Mesothelial cell of epicardium (in vitro differentiated cells): ENCODE results near the gene PPP4R4. TPM values are rescaled to one million over a fixed set of nuclear protein-coding genes. Genes with fewer than 3 reads are reported as not detected.

Source experiments
- DNase-seq, 2 experiments: peaks; one replicate each; pipeline ENCODE4 v3.0.0; 2021; ENCODE audit warnings: low spot score in 2 of 2; ENCODE audit not compliant: unreplicated experiment in 2 of 2
- H3K27ac Mint-ChIP-seq: 2 replicates; pipeline ENCODE4 v1.8.0; 2021; ENCODE audit warnings: mixed read lengths
- H3K27me3 Mint-ChIP-seq: 2 replicates; pipeline ENCODE4 v1.8.0; 2021; ENCODE audit warnings: low read depth, mixed read lengths
- H3K36me3 Mint-ChIP-seq: 2 replicates; pipeline ENCODE4 v1.8.0; 2021; ENCODE audit warnings: mixed read lengths
- H3K4me1 Mint-ChIP-seq: 2 replicates; pipeline ENCODE4 v1.8.0; 2021; ENCODE audit warnings: mixed read lengths
- H3K4me3 Mint-ChIP-seq: 2 replicates; pipeline ENCODE4 v1.8.0; 2021; ENCODE audit warnings: mild to moderate bottlenecking, moderate library complexity, mixed read lengths
- H3K9me3 Mint-ChIP-seq: 2 replicates; pipeline ENCODE4 v1.8.0; 2021; ENCODE audit warnings: mixed read lengths
- CTCF ChIP-seq: fragments of 200-600 bp; sonication (generic); IDR thresholded peaks from one replicate; pipeline ENCODE4 v1.5.0; 2021; ENCODE audit warnings: antibody characterized with exemption; ENCODE audit not compliant: unreplicated experiment
- total RNA-seq: library from RNA; stranded (reverse); gene quantifications from 3 replicates; pipeline ENCODE4 v1.2.1, GENCODE V29; 2021

Gene PPP4R4, protein sequence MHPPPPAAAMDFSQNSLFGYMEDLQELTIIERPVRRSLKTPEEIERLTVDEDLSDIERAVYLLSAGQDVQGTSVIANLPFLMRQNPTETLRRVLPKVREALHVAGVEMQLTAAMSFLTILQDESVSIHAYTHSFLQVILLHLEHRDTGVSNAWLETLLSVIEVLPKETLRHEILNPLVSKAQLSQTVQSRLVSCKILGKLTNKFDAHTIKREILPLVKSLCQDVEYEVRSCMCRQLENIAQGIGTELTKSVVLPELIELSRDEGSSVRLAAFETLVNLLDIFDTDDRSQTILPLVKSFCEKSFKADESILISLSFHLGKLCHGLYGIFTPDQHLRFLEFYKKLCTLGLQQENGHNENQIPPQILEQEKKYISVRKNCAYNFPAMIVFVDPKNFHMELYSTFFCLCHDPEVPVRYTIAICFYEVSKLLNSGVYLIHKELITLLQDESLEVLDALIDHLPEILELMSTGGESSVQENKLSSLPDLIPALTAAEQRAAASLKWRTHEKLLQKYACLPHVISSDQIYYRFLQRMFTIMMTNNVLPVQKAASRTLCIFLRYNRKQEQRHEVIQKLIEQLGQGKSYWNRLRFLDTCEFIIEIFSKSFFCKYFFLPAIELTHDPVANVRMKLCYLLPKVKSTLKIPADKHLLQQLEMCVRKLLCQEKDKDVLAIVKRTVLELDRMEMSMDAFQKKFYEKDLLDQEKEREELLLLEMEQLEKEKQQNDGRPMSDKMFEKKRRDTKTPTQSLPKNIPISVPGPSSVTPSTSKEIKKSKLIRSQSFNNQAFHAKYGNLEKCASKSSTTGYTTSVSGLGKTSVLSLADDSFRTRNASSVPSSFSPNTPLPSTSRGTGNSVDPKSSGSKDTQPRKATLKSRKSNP
- total RNA-seq, result 0.29 to 0.64 TPM (median 0.54 TPM) in 3 replicates

- H3K4me1 Mint-ChIP-seq, result peaks cover 14% of the 10 kb centered on the region
- peak; percentile 91 for DNase-seq
- H3K27me3 Mint-ChIP-seq, result peaks cover 80% of the 10 kb centered on the region
- H3K27ac Mint-ChIP-seq, result peak within 1 kb of the TSS; percentile 21
- no peaks in the 10 kb centered on the region for H3K36me3 Mint-ChIP-seq
- H3K4me3 Mint-ChIP-seq, result peak within 1 kb of the TSS; percentile 71
- no peak for TF ChIP-seq CTCF
- H3K9me3 Mint-ChIP-seq, result peaks cover 4% of the 10 kb centered on the region
Measured at GRCh38 chr14:94173885-94174603, at the start of gene PPP4R4. Gene PPP4R4, plus strand, starts transcription at chr14:94174322. Its CDS starts 144 bp downstream, at chr14:94174466.

GRCh38 chr14:94124582-94125377 is 49.3 kb upstream of the PPP4R4 start:
- peaks cover 9% of the 10 kb centered on the region for H3K4me1 Mint-ChIP-seq
- H3K4me3 Mint-ChIP-seq, result no peak overlapping the region
- peak in 1 of 2 experiments; percentile 10 for DNase-seq
- no peaks in the 10 kb centered on the region for H3K36me3 Mint-ChIP-seq
- no peak for TF ChIP-seq CTCF
- H3K27ac Mint-ChIP-seq, result no peak overlapping the region
- H3K9me3 Mint-ChIP-seq, result peaks cover 8% of the 10 kb centered on the region
- peaks cover 11% of the 10 kb centered on the region for H3K27me3 Mint-ChIP-seq

DNA sequence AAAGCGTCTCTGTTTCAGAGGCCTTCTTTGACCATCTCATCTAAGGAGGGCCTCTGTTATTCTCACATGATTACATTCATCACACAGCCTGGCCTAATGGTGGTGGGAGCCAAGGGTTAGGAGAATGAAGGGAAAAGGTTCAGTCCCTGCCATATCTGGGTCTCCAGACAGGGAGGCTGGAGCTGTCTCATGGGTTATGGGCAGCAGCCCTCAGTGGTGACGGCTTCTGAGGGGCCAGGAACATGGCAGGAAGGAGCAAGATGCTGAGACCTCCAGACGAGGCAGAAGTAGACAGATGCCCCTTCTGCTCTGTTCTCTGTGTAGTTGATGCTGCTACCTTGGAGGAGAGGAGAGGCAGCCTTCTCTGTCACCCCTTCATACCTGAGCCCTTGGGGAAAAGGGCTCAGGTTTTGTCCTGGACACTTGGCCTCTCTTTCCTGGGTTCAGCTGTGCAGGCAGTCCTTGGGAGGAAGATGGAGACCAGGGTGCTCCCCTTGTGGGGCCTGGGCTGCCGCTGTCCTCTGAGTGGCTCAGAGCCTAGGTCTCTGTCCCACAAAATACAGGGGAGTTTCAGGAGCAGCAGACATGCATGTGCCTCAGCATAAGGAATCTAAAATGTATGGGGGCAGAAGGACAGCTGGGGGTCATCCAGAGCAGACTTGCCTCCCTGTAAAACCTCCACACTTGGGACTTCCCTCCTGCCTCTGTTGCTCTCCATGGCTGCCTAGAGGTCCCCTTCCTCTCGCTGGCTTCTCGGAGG is 48.3 kb upstream of the PPP4R4 start:
- Mint-ChIP-seq H3K36me3 (no peaks in the 10 kb centered on the region), H3K4me1 (peaks cover 16% of the 10 kb centered on the region), H3K4me3 (no peak overlapping the region), H3K9me3 (peaks cover 3% of the 10 kb centered on the region), H3K27ac (no peak overlapping the region), H3K27me3 (peaks cover 10% of the 10 kb centered on the region)
- no peak for TF ChIP-seq CTCF
- DNase-seq, result no peak

GRCh38 chr14:94126419-94126677 is 47.8 kb upstream of the PPP4R4 start:
- Mint-ChIP-seq H3K4me1 (peaks cover 16% of the 10 kb centered on the region), H3K4me3 (no peak overlapping the region), H3K27me3 (peaks cover 14% of the 10 kb centered on the region), H3K9me3 (no peaks in the 10 kb centered on the region), H3K27ac (no peak overlapping the region), H3K36me3 (no peaks in the 10 kb centered on the region)
- TF ChIP-seq CTCF, result no peak
- no peak for DNase-seq
